ENCODE data around the gene CORO7. TPM values are rescaled to one million over a fixed set of nuclear protein-coding genes. Genes with fewer than 3 reads are reported as not detected.

CORO7 gene
- total RNA-seq, 1 donor from 2014 or later = 52.4 TPM

- Histone ChIP-seq H3K36me3 (peaks cover under 1% of the 10 kb centered on the region), H3K27ac (peak overlapping the region; percentile 78), H3K27me3 (no peaks in the 10 kb centered on the region), H3K4me1 (peaks cover 63% of the 10 kb centered on the region), H3K9me3 (no peaks in the 10 kb centered on the region), H3K4me3 (peak overlapping the region; percentile 40)
- DNase-seq (peak; percentile 68), ATAC-seq (no peak)
- no peak for TF ChIP-seq CTCF (IDR thresholded peaks at IDR 0.05)
- intact Hi-C loops (cut with DNase I) = loop anchor here (5.0 kb wide), 1 partner anchor 35 kb away; no protein-coding TSS in a partner anchor
Observed at GRCh38 chr16:4327386-4328045, 88.9 kb downstream of the CORO7 start.

GRCh38 chr16:4325253-4325758, 91.1 kb downstream of the CORO7 start:
- Histone ChIP-seq H3K4me1 (peaks cover 71% of the 10 kb centered on the region), H3K36me3 (no peaks in the 10 kb centered on the region), H3K27ac (peak overlapping the region; percentile 83), H3K4me3 (no peak overlapping the region), H3K9me3 (no peaks in the 10 kb centered on the region), H3K27me3 (no peaks in the 10 kb centered on the region)
- DNase-seq (no peak), ATAC-seq (no peak)
- intact Hi-C loops (cut with DNase I) = loop anchor here (5.0 kb wide), 1 partner anchor 33 kb away; no protein-coding TSS in a partner anchor
- TF ChIP-seq CTCF (IDR thresholded peaks at IDR 0.05) = no peak

- DNase-seq = no peak
- no peak for TF ChIP-seq CTCF (IDR thresholded peaks at IDR 0.05)
- Histone ChIP-seq H3K4me1 (peaks cover 75% of the 10 kb centered on the region), H3K4me3 (no peak overlapping the region), H3K27ac (peak overlapping the region; percentile 83), H3K9me3 (no peaks in the 10 kb centered on the region), H3K36me3 (no peaks in the 10 kb centered on the region), H3K27me3 (no peaks in the 10 kb centered on the region)
- intact Hi-C loops (cut with DNase I) = loop anchor here (5.0 kb wide), 1 partner anchor 32 kb away; no protein-coding TSS in a partner anchor
- no peak for ATAC-seq
Observed at GRCh38 chr16:4324492-4325252, 91.7 kb downstream of the CORO7 start.

GRCh38 chr16:4323845-4324488, 92.4 kb downstream of the CORO7 start:
- intact Hi-C loops (cut with DNase I) = no loop called here
- Histone ChIP-seq H3K4me3 (no peak overlapping the region), H3K27me3 (no peaks in the 10 kb centered on the region), H3K36me3 (no peaks in the 10 kb centered on the region), H3K4me1 (peaks cover 74% of the 10 kb centered on the region), H3K9me3 (no peaks in the 10 kb centered on the region), H3K27ac (peak overlapping the region; percentile 83)
- DNase-seq (peak; percentile 81), ATAC-seq (peak; percentile 56)
- TF ChIP-seq CTCF (IDR thresholded peaks at IDR 0.05) = no peak

GRCh38 chr16:4323071-4323844, 93.1 kb downstream of the CORO7 start:
- Histone ChIP-seq H3K9me3 (no peaks in the 10 kb centered on the region), H3K4me1 (peaks cover 70% of the 10 kb centered on the region), H3K27ac (peak overlapping the region; percentile 83), H3K27me3 (no peaks in the 10 kb centered on the region), H3K36me3 (no peaks in the 10 kb centered on the region), H3K4me3 (no peak overlapping the region)
- TF ChIP-seq CTCF (IDR thresholded peaks at IDR 0.05) = no peak
- peak; percentile 65 for ATAC-seq
- peak; percentile 78 for DNase-seq
- intact Hi-C loops (cut with DNase I) = no loop called here
